Measurements from ENCODE around the gene NMNAT3.

- TF ChIP-seq POLR2AphosphoS5 (IDR thresholded peaks at IDR 0.05; ENCODE audit: low read depth, low read length) (no peak), POLR2A (IDR thresholded peaks at IDR 0.05; ENCODE audit: low read depth, low read length) (no peak)
These were observed 129.0 kb downstream of the NMNAT3 start for GRCh38 chr3:139548801-139549200.
